ENCODE measurements around the gene COX6A1. TPM values are rescaled to one million over a fixed set of nuclear protein-coding genes. Genes with fewer than 3 reads are reported as not detected.

Gene COX6A1
- total and polyA plus RNA-seq, 2 of the 13 experiments (the other 11 are each of a cell fraction or from before 2014, with no cell fraction given) = 542 to 673 TPM

DNA sequence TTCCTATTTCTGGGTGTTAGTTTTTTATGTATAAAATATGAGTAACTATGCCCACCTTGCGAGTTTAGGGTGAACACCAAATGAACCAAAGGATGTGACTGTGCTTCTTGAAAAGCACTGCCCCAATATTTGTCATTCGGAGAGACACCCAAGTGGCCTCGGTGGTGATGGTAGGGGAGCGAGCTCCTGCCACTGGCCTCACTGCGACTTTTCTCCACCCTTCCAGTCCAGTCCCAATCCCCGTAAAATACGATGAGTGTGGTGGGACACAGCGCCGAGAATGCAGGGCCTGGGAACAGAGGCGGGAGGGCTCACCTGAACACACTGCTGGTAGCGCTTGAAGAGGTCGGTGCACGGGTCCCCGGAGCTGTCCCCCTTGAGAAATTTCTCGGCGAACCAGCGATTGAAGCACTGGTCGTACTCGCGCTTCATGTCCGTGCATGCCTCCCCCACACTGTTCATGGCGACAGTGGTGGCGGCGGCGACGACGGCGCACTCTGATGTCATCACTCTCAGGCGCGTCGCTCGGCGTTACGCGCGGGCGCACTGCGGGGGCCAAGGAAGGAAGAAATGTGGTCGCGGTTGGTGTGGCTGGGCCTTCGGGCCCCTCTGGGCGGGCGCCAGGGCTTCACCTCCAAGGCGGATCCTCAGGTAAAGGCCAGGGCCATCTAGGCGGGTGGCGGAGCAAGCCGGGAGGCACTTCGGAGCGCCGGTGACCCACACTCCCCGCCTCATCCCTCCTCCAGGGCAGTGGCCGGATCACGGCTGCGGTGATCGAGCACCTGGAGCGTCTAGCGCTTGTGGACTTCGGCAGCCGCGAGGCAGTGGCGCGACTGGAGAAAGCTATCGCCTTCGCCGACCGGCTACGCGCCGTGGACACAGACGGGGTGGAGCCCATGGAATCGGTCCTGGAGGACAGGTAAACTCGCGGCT lies 8.3 kb downstream of the COX6A1 start, which contains the start of the genes GATC and TRIAP1 (continued):
- TF ChIP-seq TMF1 (CRISPR knock-in tag; IDR thresholded peaks at IDR 0.05; ENCODE audit: low read depth) (peak; percentile 60; the same call in 1 of the 2 replicates), SRSF4 (IDR thresholded peaks at IDR 0.05; ENCODE audit: low read depth, low read length, poor library complexity, severe bottlenecking) (no peak), E2F1 (CRISPR knock-in tag; IDR thresholded peaks at IDR 0.05) (no peak), ZNF660 (CRISPR knock-in tag; IDR thresholded peaks at IDR 0.05; ENCODE audit: borderline replicate concordance, low read depth) (no peak), KMT2A (CRISPR knock-in tag; IDR thresholded peaks at IDR 0.05) (peak; percentile 100), HDAC2 (CRISPR knock-in tag; IDR thresholded peaks at IDR 0.05) (peak; percentile 97), ZNF790 (CRISPR knock-in tag; IDR thresholded peaks at IDR 0.05; ENCODE audit: borderline replicate concordance) (0 out of 2 replicates have a peak, but pooled peaks have one; percentile 30), NR2C2 (CRISPR knock-in tag; IDR thresholded peaks at IDR 0.05; ENCODE audit: borderline replicate concordance) (peak; percentile 84), ZNF414 (CRISPR knock-in tag; IDR thresholded peaks at IDR 0.05) (peak; percentile 59; the same call in 1 of the 2 replicates), AKAP8 (CRISPR knock-in tag; IDR thresholded peaks at IDR 0.05) (peak; percentile 69; the same call in 1 of the 2 replicates), ZNF367 (CRISPR knock-in tag; IDR thresholded peaks at IDR 0.05; ENCODE audit: borderline replicate concordance) (0 out of 2 replicates have a peak, but pooled peaks have one; percentile 22), RBM22 (optimal IDR thresholded peaks at IDR 0.05; ENCODE audit: low read length) (peak; percentile 70), SRY (CRISPR knock-in tag; IDR thresholded peaks at IDR 0.05) (peak; percentile 93), TEAD3 (CRISPR knock-in tag; optimal IDR thresholded peaks at IDR 0.05; ENCODE audit: borderline replicate concordance) (peak; percentile 73), KDM2A (CRISPR knock-in tag; IDR thresholded peaks at IDR 0.05; ENCODE audit: borderline replicate concordance, low read depth) (peak; percentile 99), NFKBIZ (CRISPR knock-in tag; IDR thresholded peaks at IDR 0.05) (peak; percentile 62), PPARG (CRISPR knock-in tag; conservative IDR thresholded peaks at IDR 0.05) (peak; percentile 43; the same call in 1 of the 2 replicates), SIN3A (IDR thresholded peaks at IDR 0.05; ENCODE audit: borderline replicate concordance, low read depth, low read length) (peak; percentile 76; the same call in 1 of the 2 replicates)
- TF ChIP-seq, protein P1, sequence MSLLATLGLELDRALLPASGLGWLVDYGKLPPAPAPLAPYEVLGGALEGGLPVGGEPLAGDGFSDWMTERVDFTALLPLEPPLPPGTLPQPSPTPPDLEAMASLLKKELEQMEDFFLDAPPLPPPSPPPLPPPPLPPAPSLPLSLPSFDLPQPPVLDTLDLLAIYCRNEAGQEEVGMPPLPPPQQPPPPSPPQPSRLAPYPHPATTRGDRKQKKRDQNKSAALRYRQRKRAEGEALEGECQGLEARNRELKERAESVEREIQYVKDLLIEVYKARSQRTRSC (CRISPR knock-in tag; IDR thresholded peaks at IDR 0.05; ENCODE audit: low read depth) = peak; percentile 46; the same call in 1 of the 2 replicates
- TF ChIP-seq, protein P2, sequence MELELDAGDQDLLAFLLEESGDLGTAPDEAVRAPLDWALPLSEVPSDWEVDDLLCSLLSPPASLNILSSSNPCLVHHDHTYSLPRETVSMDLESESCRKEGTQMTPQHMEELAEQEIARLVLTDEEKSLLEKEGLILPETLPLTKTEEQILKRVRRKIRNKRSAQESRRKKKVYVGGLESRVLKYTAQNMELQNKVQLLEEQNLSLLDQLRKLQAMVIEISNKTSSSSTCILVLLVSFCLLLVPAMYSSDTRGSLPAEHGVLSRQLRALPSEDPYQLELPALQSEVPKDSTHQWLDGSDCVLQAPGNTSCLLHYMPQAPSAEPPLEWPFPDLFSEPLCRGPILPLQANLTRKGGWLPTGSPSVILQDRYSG (CRISPR knock-in tag; IDR thresholded peaks at IDR 0.05) = no peak

Measured in HepG2 (cell line).